A549 treated with AZD9567 at 1 μM for 4 hours (cell line): ENCODE data around the gene APOA4. TPM values are rescaled to one million over a fixed set of nuclear protein-coding genes. Genes with fewer than 3 reads are reported as not detected.

Experiments
- total RNA-seq: library from RNA; stranded (reverse); fragments of 200-300 nt; extraction: Qiagen RNA extraction; gene quantifications from 5 replicates; pipeline ENCODE4 v1.2.3, GENCODE V29; 2022; ENCODE audit not compliant: insufficient read depth

Gene APOA4
- total RNA-seq = 0.05 TPM in 1 of 5 replicates, not detected in the others

GRCh38 chr11:116823031-116823843, at the start of gene APOA4:
APOA4 (minus strand) TSS chr11:116823304; CDS start chr11:116823191, 113 bp downstream.

GRCh38 chr11:116837231-116838091, 14.4 kb upstream of the APOA4 start, which contains the start of gene APOA1:
APOA1 (minus strand) TSS chr11:116837622; CDS start chr11:116837387, 235 bp downstream.

DNA sequence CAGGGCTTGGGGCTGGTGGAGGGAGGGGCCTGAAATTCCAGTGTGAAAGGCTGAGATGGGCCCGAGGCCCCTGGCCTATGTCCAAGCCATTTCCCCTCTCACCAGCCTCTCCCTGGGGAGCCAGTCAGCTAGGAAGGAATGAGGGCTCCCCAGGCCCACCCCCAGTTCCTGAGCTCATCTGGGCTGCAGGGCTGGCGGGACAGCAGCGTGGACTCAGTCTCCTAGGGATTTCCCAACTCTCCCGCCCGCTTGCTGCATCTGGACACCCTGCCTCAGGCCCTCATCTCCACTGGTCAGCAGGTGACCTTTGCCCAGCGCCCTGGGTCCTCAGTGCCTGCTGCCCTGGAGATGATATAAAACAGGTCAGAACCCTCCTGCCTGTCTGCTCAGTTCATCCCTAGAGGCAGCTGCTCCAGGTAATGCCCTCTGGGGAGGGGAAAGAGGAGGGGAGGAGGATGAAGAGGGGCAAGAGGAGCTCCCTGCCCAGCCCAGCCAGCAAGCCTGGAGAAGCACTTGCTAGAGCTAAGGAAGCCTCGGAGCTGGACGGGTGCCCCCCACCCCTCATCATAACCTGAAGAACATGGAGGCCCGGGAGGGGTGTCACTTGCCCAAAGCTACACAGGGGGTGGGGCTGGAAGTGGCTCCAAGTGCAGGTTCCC, 6.5 kb upstream of the APOA4 start, which contains the start of gene APOC3:
Gene APOC3 (plus strand): TSS at position 383 of the 659 bp plus-strand sequence. CDS start 676 bp downstream, outside the sequence.

GRCh38 chr11:116791813-116792143, 31.3 kb downstream of the APOA4 start, which contains the start of gene APOA5:
APOA5 (minus strand) TSS chr11:116791879; CDS start chr11:116791860, 19 bp downstream.

GRCh38 chr11:116787786-116788486, 35.2 kb downstream of the APOA4 start, which contains the start of gene ZPR1:
ZPR1 (minus strand) TSS chr11:116788023; CDS start chr11:116787990, 33 bp downstream.

DNA sequence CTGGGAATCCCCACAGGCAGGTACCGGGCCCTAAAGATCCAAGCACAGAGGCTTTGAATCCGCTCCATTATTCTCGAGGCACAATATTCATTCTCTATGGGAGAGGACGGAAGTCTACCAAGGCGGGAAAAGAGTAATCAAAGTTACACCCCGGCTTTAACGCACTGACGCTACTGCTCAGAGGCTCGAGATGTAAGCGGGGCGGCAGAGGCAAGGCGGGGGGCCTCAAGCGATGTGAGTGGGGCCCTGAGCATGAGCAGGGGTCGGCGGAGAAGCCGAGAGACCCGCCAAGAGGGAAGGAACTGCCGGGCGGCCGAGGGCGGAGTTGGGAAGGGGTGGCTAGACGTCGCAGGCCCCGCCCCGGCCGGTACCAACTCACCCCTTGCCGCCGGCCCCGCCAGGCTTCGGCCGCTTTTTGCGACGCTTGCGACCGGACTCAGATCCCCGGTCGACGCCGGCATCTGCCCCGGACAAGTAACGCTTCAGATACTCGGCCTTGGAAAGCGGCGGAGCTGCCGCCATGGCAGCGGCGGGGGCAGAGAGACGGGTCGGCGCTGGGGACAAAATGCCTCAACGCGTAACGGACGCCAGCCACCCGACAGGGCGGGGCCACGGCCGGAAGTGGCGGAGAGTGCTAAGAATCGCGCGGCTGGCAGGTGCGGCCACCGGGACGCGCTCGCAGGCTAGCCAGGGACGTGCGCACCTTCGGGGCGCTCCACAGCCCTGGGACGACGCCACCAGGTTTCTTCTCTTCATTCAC, 50.5 kb downstream of the APOA4 start, which contains the start of gene BUD13:
Gene BUD13 (minus strand): TSS at position 545 of the 760 bp plus-strand sequence. CDS start 23 bp downstream, at position 522.

Other genes with a start within 250 kb of the APOA4 start
- gene BUD13, start 50.3 kb downstream of the APOA4 start, total RNA-seq = 11.2 to 14.2 TPM (median 11.6 TPM) in 5 replicates
- 41.0 to 61.3 TPM (median 58.4 TPM) in 5 replicates for gene ZPR1, start 35.3 kb downstream of the APOA4 start, total RNA-seq
- not detected in 5 replicates for gene APOA5, start 31.4 kb downstream of the APOA4 start, total RNA-seq
- not detected in 5 replicates for gene APOC3, start 6.6 kb upstream of the APOA4 start, total RNA-seq
- gene APOA1, start 14.3 kb upstream of the APOA4 start, total RNA-seq = 0.22 to 6.7 TPM (median 0.29 TPM) in 5 replicates